HCEC 1CT (cell line): Measurements from ENCODE around the gene PILRB.
A peak's percentile ranks its signal among the peaks of the same experiment; 100 is the strongest.
"Not testable (repeated sequence)": the region's sequence is repeated elsewhere in the genome, so short reads cannot be mapped to it uniquely, and the experiment has no call there.

ENCODE experiments used
- DNase-seq: peaks from one replicate; pipeline ENCODE4 v3.0.0-alpha.2; 2017

PILRB gene

GRCh38 chr7:100358027-100358856, at the start of gene PILRB:
Gene PILRB, plus strand, starts transcription at chr7:100358117. Its CDS starts 186 bp downstream, at chr7:100358303.
- DNase-seq = no peak

- not testable (repeated sequence) for DNase-seq
Measured at GRCh38 chr7:100318329-100318728, 39.6 kb upstream of the PILRB start.

GRCh38 chr7:100321648-100322047, 36.3 kb upstream of the PILRB start:
- not testable (repeated sequence) for DNase-seq

- not testable (repeated sequence) for DNase-seq
Measured at GRCh38 chr7:100324194-100324593, 33.7 kb upstream of the PILRB start.

GRCh38 chr7:100325671-100326070, 32.2 kb upstream of the PILRB start:
- not testable (repeated sequence) for DNase-seq

- not testable (repeated sequence) for DNase-seq
Measured at GRCh38 chr7:100326914-100327313, 31.0 kb upstream of the PILRB start.

GRCh38 chr7:100335566-100336466, 22.1 kb upstream of the PILRB start:
- DNase-seq = peak; percentile 84

- DNase-seq = not testable (repeated sequence)
Measured at GRCh38 chr7:100338083-100338696, 19.7 kb upstream of the PILRB start.

- not testable (repeated sequence) for DNase-seq
Measured at GRCh38 chr7:100341286-100341685, 16.6 kb upstream of the PILRB start.

- DNase-seq = no peak
Measured at GRCh38 chr7:100342765-100343164, 15.2 kb upstream of the PILRB start.

- not testable (repeated sequence) for DNase-seq
Measured at GRCh38 chr7:100344124-100344559, 13.8 kb upstream of the PILRB start.

GRCh38 chr7:100344560-100345287, 13.2 kb upstream of the PILRB start:
- not testable (repeated sequence) for DNase-seq

GRCh38 chr7:100345288-100345672, 12.6 kb upstream of the PILRB start:
- DNase-seq = peak; percentile 36

GRCh38 chr7:100346921-100347320, 11.0 kb upstream of the PILRB start:
- no peak for DNase-seq

GRCh38 chr7:100348805-100349204, 9.1 kb upstream of the PILRB start:
- no peak for DNase-seq

- no peak for DNase-seq
Measured at GRCh38 chr7:100349757-100350156, 8.2 kb upstream of the PILRB start.

- no peak for DNase-seq
Measured at GRCh38 chr7:100351657-100352058, 6.3 kb upstream of the PILRB start.

GRCh38 chr7:100352230-100352781, 5.6 kb upstream of the PILRB start:
- not testable (repeated sequence) for DNase-seq

GRCh38 chr7:100352984-100353684, 4.8 kb upstream of the PILRB start:
- no peak for DNase-seq

GRCh38 chr7:100353685-100354330, 4.1 kb upstream of the PILRB start:
- no peak for DNase-seq
